ENCODE results near the gene THSD4.

The THSD4 gene

GRCh38 chr15:71658827-71659729 lies 543.8 kb downstream of the THSD4 start:
- no peak overlapping the region for H3K4me3 ChIP-seq (replicated peaks; ENCODE audit: low read depth, low read length)
- TF ChIP-seq CTCF (IDR thresholded peaks at IDR 0.05; ENCODE audit: low read length, missing control alignments): no peak
- no peak for DNase-seq (ENCODE audit: low read depth)

GRCh38 chr15:71659730-71660067 lies 544.4 kb downstream of the THSD4 start:
- DNase-seq (ENCODE audit: low read depth): no peak
- no peak for TF ChIP-seq CTCF (IDR thresholded peaks at IDR 0.05; ENCODE audit: low read length, missing control alignments)
- H3K4me3 ChIP-seq (replicated peaks; ENCODE audit: low read depth, low read length): no peak overlapping the region

- DNase-seq (ENCODE audit: low read depth): no peak
- no peak for TF ChIP-seq CTCF (IDR thresholded peaks at IDR 0.05; ENCODE audit: low read length, missing control alignments)
- no peak overlapping the region for H3K4me3 ChIP-seq (replicated peaks; ENCODE audit: low read depth, low read length)
These were observed 545.2 kb downstream of the THSD4 start for GRCh38 chr15:71660501-71660900.

- no peak overlapping the region for H3K4me3 ChIP-seq (replicated peaks; ENCODE audit: low read depth, low read length)
- no peak for TF ChIP-seq CTCF (IDR thresholded peaks at IDR 0.05; ENCODE audit: low read length, missing control alignments)
- DNase-seq (ENCODE audit: low read depth): no peak
These were observed 547.0 kb downstream of the THSD4 start for GRCh38 chr15:71662306-71662705.

- TF ChIP-seq CTCF (IDR thresholded peaks at IDR 0.05; ENCODE audit: low read length, missing control alignments): no peak
- no peak for DNase-seq (ENCODE audit: low read depth)
- H3K4me3 ChIP-seq (replicated peaks; ENCODE audit: low read depth, low read length): no peak overlapping the region
These were observed 549.4 kb downstream of the THSD4 start for GRCh38 chr15:71664622-71665021.

GRCh38 chr15:71666763-71667620 lies 551.7 kb downstream of the THSD4 start:
- H3K4me3 ChIP-seq (replicated peaks; ENCODE audit: low read depth, low read length): no peak overlapping the region
- DNase-seq (ENCODE audit: low read depth): no peak
- no peak for TF ChIP-seq CTCF (IDR thresholded peaks at IDR 0.05; ENCODE audit: low read length, missing control alignments)

Measured in fibroblast of pulmonary artery (primary cell).